ENCODE measurements around the gene PRKAG2.

Gene PRKAG2

GRCh38 chr7:151699928-151700319 is 177.0 kb downstream of the PRKAG2 start:
- no peak overlapping the region for H3K4me3 ChIP-seq (ENCODE audit: low read depth, low read length)
- DNase-seq (ENCODE audit: low read depth), result no peak
- no peak for TF ChIP-seq CTCF (IDR thresholded peaks at IDR 0.05; ENCODE audit: insufficient read depth, low read depth, low read length, missing control alignments)

- no peak for DNase-seq (ENCODE audit: low read depth)
- TF ChIP-seq CTCF (IDR thresholded peaks at IDR 0.05; ENCODE audit: insufficient read depth, low read depth, low read length, missing control alignments), result no peak
- no peak overlapping the region for H3K4me3 ChIP-seq (ENCODE audit: low read depth, low read length)
Measured at GRCh38 chr7:151699147-151699927, 177.6 kb downstream of the PRKAG2 start.

- no peak for DNase-seq (ENCODE audit: low read depth)
- no peak overlapping the region for H3K4me3 ChIP-seq (ENCODE audit: low read depth, low read length)
- no peak for TF ChIP-seq CTCF (IDR thresholded peaks at IDR 0.05; ENCODE audit: insufficient read depth, low read depth, low read length, missing control alignments)
Measured at GRCh38 chr7:151697942-151698341, 179.0 kb downstream of the PRKAG2 start.

GRCh38 chr7:151697515-151697895 is 179.4 kb downstream of the PRKAG2 start:
- H3K4me3 ChIP-seq (ENCODE audit: low read depth, low read length), result no peak overlapping the region
- no peak for TF ChIP-seq CTCF (IDR thresholded peaks at IDR 0.05; ENCODE audit: insufficient read depth, low read depth, low read length, missing control alignments)
- no peak for DNase-seq (ENCODE audit: low read depth)

GRCh38 chr7:151696721-151697514 is 180.0 kb downstream of the PRKAG2 start:
- no peak overlapping the region for H3K4me3 ChIP-seq (ENCODE audit: low read depth, low read length)
- TF ChIP-seq CTCF (IDR thresholded peaks at IDR 0.05; ENCODE audit: insufficient read depth, low read depth, low read length, missing control alignments), result no peak
- no peak for DNase-seq (ENCODE audit: low read depth)

- H3K4me3 ChIP-seq (ENCODE audit: low read depth, low read length), result no peak overlapping the region
- no peak for DNase-seq (ENCODE audit: low read depth)
- no peak for TF ChIP-seq CTCF (IDR thresholded peaks at IDR 0.05; ENCODE audit: insufficient read depth, low read depth, low read length, missing control alignments)
Measured at GRCh38 chr7:151695951-151696541, 180.9 kb downstream of the PRKAG2 start.
